Hypothalamus (tissue), 51 donors: ENCODE data around the gene REM2.
"Not testable (repeated sequence)": the region's sequence is repeated elsewhere in the genome, so short reads cannot be mapped to it uniquely, and the experiment has no call there.

Experiments used
- DNase-seq, 51 donors: peaks; one replicate each; lab custom pipeline; 2025; lab: John Stamatoyannopoulos, UW

The REM2 gene

GRCh38 chr14:22892488-22892887 lies 9.5 kb downstream of the REM2 start:
- no peak for DNase-seq

GRCh38 chr14:22893706-22894105 lies 10.7 kb downstream of the REM2 start:
- no peak for DNase-seq

- no peak for DNase-seq
Observed at GRCh38 chr14:22895402-22895801, 12.4 kb downstream of the REM2 start.

- no peak for DNase-seq
Observed at GRCh38 chr14:22896356-22896755, 13.3 kb downstream of the REM2 start.

GRCh38 chr14:22896760-22897159 lies 13.7 kb downstream of the REM2 start:
- DNase-seq, result peak in 5 of 51 donors; percentile 17 to 31 (median 20)

- no peak for DNase-seq
Observed at GRCh38 chr14:22897357-22897756, 14.3 kb downstream of the REM2 start.

- DNase-seq, result peak in 2 of 51 donors; percentile 12 to 15
Observed at GRCh38 chr14:22898302-22899090, 15.5 kb downstream of the REM2 start.

GRCh38 chr14:22900081-22900799 lies 17.2 kb downstream of the REM2 start:
- DNase-seq, result peak in 10 of 51 donors; percentile 3 to 60 (median 18)

- no peak for DNase-seq
Observed at GRCh38 chr14:22901799-22902198, 18.8 kb downstream of the REM2 start.

GRCh38 chr14:22903742-22904087 lies 20.7 kb downstream of the REM2 start:
- DNase-seq, result no peak

GRCh38 chr14:22905627-22906026 lies 22.6 kb downstream of the REM2 start:
- no peak for DNase-seq

GRCh38 chr14:22906073-22906472 lies 23.1 kb downstream of the REM2 start:
- DNase-seq, result no peak

- no peak for DNase-seq
Observed at GRCh38 chr14:22907429-22907828, 24.4 kb downstream of the REM2 start.

GRCh38 chr14:22908601-22909000 lies 25.6 kb downstream of the REM2 start:
- DNase-seq, result no peak

- DNase-seq, result no peak
Observed at GRCh38 chr14:22910916-22911315, 27.9 kb downstream of the REM2 start.

GRCh38 chr14:22914836-22915235 lies 31.8 kb downstream of the REM2 start:
- not testable (repeated sequence) for DNase-seq

GRCh38 chr14:22915886-22916521 lies 33.0 kb downstream of the REM2 start:
- DNase-seq, result no peak

- DNase-seq, result peak; percentile 89 to 100 (median 98)
Observed at GRCh38 chr14:22918804-22919600, 36.0 kb downstream of the REM2 start, which contains the start of gene RBM23. Gene RBM23 (minus strand): TSS chr14:22919149.

- DNase-seq, result no peak
Observed at GRCh38 chr14:22919601-22919921, 36.5 kb downstream of the REM2 start.

- no peak for DNase-seq
Observed at GRCh38 chr14:22920697-22921096, 37.7 kb downstream of the REM2 start.

- DNase-seq, result no peak
Observed at GRCh38 chr14:22922294-22922693, 39.3 kb downstream of the REM2 start.
